Liver (tissue), 9 donors: ENCODE results near the gene BTN1A1. TPM values are rescaled to one million over a fixed set of nuclear protein-coding genes. Genes with fewer than 3 reads are reported as not detected.

Experiments
- DNase-seq: peaks from one replicate; pipeline ENCODE4 v3.0.0-alpha.2; 2017; ENCODE audit warnings: low spot score
- H3K27ac ChIP-seq, 2 donors: one replicate each; pipeline ENCODE4 v1.7.0; 2013; ENCODE audit warnings: inconsistent platforms in 2 of 2, low read length in 2 of 2, control low read depth in 1 of 2, low read depth in 1 of 2, mild to moderate bottlenecking in 1 of 2
- H3K27me3 ChIP-seq, 4 donors: one replicate each; pipeline versions ENCODE4 v1.6.1 to v1.7.0; 2013; ENCODE audit warnings: low read length in 3 of 4, inconsistent platforms in 1 of 4, mild to moderate bottlenecking in 1 of 4, moderate library complexity in 1 of 4; ENCODE audit not compliant: control insufficient read depth in 4 of 4, insufficient read depth in 4 of 4
- H3K36me3 ChIP-seq, 4 donors: one replicate each; pipeline versions ENCODE4 v1.6.1 to v1.7.0; 2013; ENCODE audit warnings: low read length in 3 of 4, mild to moderate bottlenecking in 3 of 4, low read depth in 1 of 4, moderate library complexity in 1 of 4; ENCODE audit not compliant: control insufficient read depth in 4 of 4, insufficient read depth in 3 of 4
- H3K4me1 ChIP-seq, 4 donors: one replicate each; pipeline versions ENCODE4 v1.6.1 to v1.7.0; 2013; ENCODE audit warnings: low read length in 3 of 4, mild to moderate bottlenecking in 3 of 4, moderate library complexity in 1 of 4; ENCODE audit not compliant: control insufficient read depth in 4 of 4, insufficient read depth in 4 of 4
- H3K4me3 ChIP-seq, 3 donors: one replicate each; pipeline versions ENCODE4 v1.6.1 to v1.7.0; 2013; ENCODE audit warnings: low read length in 3 of 3, control low read depth in 1 of 3, low read depth in 1 of 3, mild to moderate bottlenecking in 1 of 3
- H3K9ac ChIP-seq, 2 donors: one replicate each; pipeline ENCODE4 v1.7.0; 2013; ENCODE audit warnings: low read length in 2 of 2, mild to moderate bottlenecking in 2 of 2, moderate library complexity in 2 of 2, control low read depth in 1 of 2, low read depth in 1 of 2
- H3K9me3 ChIP-seq, 4 donors: one replicate each; pipeline versions ENCODE4 v1.6.1 to v1.7.0; 2013; ENCODE audit warnings: low read length in 3 of 4; ENCODE audit not compliant: control insufficient read depth in 4 of 4
- ATF3 ChIP-seq: IDR thresholded peaks from 2 replicates; pipeline ENCODE4 v1.6.1; 2016; ENCODE audit warnings: antibody characterized with exemption
- CTCF ChIP-seq: fragments of 150-350 bp; IDR thresholded peaks from 2 replicates; pipeline ENCODE4 v1.5.1; 2017; ENCODE audit warnings: improper control_type of control experiment, low read depth, low read length; ENCODE audit not compliant: missing input control
- EGR1 ChIP-seq, 2 donors: IDR thresholded peaks; 2 replicates each; pipeline ENCODE4 v1.6.1; 2016 to 2018; ENCODE audit warnings: antibody characterized with exemption in 2 of 2, low read depth in 2 of 2
- FOXA1 ChIP-seq: IDR thresholded peaks from 2 replicates; pipeline ENCODE4 v1.6.1; 2016; ENCODE audit warnings: antibody characterized with exemption
- FOXA2 ChIP-seq: IDR thresholded peaks from 2 replicates; pipeline ENCODE4 v1.6.1; 2016; ENCODE audit warnings: antibody characterized with exemption
- GABPA ChIP-seq, 2 donors: IDR thresholded peaks in 1 of 2; conservative IDR thresholded peaks in 1 of 2; 2 replicates each; pipeline ENCODE4 v1.6.1; 2016; ENCODE audit warnings: antibody characterized with exemption in 2 of 2, mild to moderate bottlenecking in 1 of 2, moderate library complexity in 1 of 2
- HNF4G ChIP-seq: IDR thresholded peaks from 2 replicates; pipeline ENCODE4 v1.6.1; 2016; ENCODE audit warnings: antibody characterized with exemption
- JUND ChIP-seq, 2 donors: IDR thresholded peaks; 2 replicates each; pipeline ENCODE4 v1.6.1; 2016; ENCODE audit warnings: antibody characterized with exemption in 2 of 2
- MAX ChIP-seq: IDR thresholded peaks from 2 replicates; pipeline ENCODE4 v1.6.1; 2016; ENCODE audit warnings: antibody characterized with exemption
- NR2F2 ChIP-seq: IDR thresholded peaks from 2 replicates; pipeline ENCODE4 v1.6.1; 2016; ENCODE audit warnings: antibody characterized with exemption
- RAD21 ChIP-seq, 2 donors: IDR thresholded peaks; 2 replicates each; pipeline ENCODE4 v1.6.1; 2016; ENCODE audit warnings: antibody characterized with exemption in 2 of 2, mild to moderate bottlenecking in 2 of 2
- RXRA ChIP-seq, 2 donors: IDR thresholded peaks; 2 replicates each; pipeline ENCODE4 v1.6.1; 2017 to 2018; ENCODE audit warnings: antibody characterized with exemption in 2 of 2, mild to moderate bottlenecking in 1 of 2
- SP1 ChIP-seq: IDR thresholded peaks from 2 replicates; pipeline ENCODE4 v1.6.1; 2018; ENCODE audit warnings: antibody characterized with exemption, mild to moderate bottlenecking
- TAF1 ChIP-seq: conservative IDR thresholded peaks from 2 replicates; pipeline ENCODE4 v1.6.1; 2016; ENCODE audit warnings: antibody characterized with exemption, mild to moderate bottlenecking
- YY1 ChIP-seq: IDR thresholded peaks from 2 replicates; pipeline ENCODE4 v1.6.1; 2016; ENCODE audit warnings: antibody characterized with exemption, mild to moderate bottlenecking
- WGBS: extraction: QIAGEN DNeasy Blood & Tissue Kit; methylation state at CpG from one replicate; pipeline ENCODE4 v1.1.7; 2013; 5-methylcytosine and 5-hydroxymethylcytosine counted together
- polyA plus RNA-seq, 2 donors: library from polyadenylated mRNA; stranded (reverse) in 1 of 2; unstranded in 1 of 2; fragments of 200-250 nt in 1 of 2; fragments of >200 nt in 1 of 2; fragmentation: Nextera tagmentation in 1 of 2; extraction: Ambion mirVana in 1 of 2; gene quantifications; one replicate each; pipeline versions ENCODE4 v1.2.1 to v1.2.3, GENCODE V29; 2013 to 2015
- total RNA-seq, 2 donors: library from RNA; depleted of rRNA; stranded (reverse); fragments of >200 nt; gene quantifications; one replicate each; pipeline ENCODE4 v1.2.3, GENCODE V29; 2014
- TF ChIP-seq, protein P1 (sequence below): IDR thresholded peaks from 2 replicates; pipeline ENCODE4 v1.6.1; 2016; ENCODE audit warnings: antibody characterized with exemption
- donor health status: healthy.
- donor health status: healthy.
- donor health status: healthy.
- donor health status: healthy.
- donor health status: healthy.

Gene BTN1A1
- total and polyA plus RNA-seq, 4 donors: 0.06 TPM; not detected in 3

DNA sequence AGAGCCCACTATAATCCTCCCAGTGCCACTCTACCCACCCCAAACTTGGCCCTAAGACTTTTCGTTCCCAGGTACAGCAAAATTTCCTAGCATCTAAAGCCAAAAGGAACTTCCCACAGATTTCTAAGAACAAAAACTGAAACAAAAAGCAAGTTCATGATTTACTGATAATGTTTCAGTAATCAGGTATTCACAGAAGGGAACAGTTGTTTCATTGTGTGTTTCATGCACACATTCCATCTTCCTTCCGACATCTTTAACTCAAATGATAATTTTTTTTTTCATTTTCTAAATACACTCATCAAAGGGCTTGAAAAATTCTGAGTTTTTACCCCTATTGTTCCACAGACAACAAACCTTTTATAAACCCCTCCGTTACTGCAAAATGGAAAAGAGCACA, 6.0 kb upstream of the BTN1A1 start:
- Histone ChIP-seq H3K27me3 (no peaks in the 10 kb centered on the region), H3K36me3 (no peaks in the 10 kb centered on the region), H3K4me3 (no peak overlapping the region), H3K9me3 (no peaks in the 10 kb centered on the region), H3K4me1 (no peaks in the 10 kb centered on the region), H3K27ac (no peak overlapping the region), H3K9ac (no peak overlapping the region)
- no peak for DNase-seq
- WGBS: 82% methylated on average over 3 of the region's 3 CpGs
- TF ChIP-seq ATF3 (no peak), YY1 (no peak), SP1 (no peak), FOXA1 (no peak), NR2F2 (no peak), JUND (IDR thresholded peaks at IDR 0.05) (no peak), TAF1 (no peak), EGR1 (IDR thresholded peaks at IDR 0.05; ENCODE audit: low read depth in 2 of 2) (no peak), HNF4G (no peak), CTCF (no peak), RAD21 (IDR thresholded peaks at IDR 0.05) (no peak)

GRCh38 chr6:26495281-26495680, 4.8 kb upstream of the BTN1A1 start:
- WGBS: 36% methylated on average over 1 of the region's 1 CpG
- TF ChIP-seq RAD21 (IDR thresholded peaks at IDR 0.05) (no peak), GABPA (IDR thresholded peaks at IDR 0.05 in 1 of 2, conservative IDR thresholded peaks at IDR 0.05 in 1 of 2) (no peak), CTCF (no peak), JUND (IDR thresholded peaks at IDR 0.05) (no peak), FOXA2 (no peak), MAX (no peak), RXRA (IDR thresholded peaks at IDR 0.05) (no peak), YY1 (no peak), TAF1 (no peak), FOXA1 (no peak), SP1 (no peak), EGR1 (IDR thresholded peaks at IDR 0.05; ENCODE audit: low read depth in 2 of 2) (no peak)
- TF ChIP-seq, protein P1, sequence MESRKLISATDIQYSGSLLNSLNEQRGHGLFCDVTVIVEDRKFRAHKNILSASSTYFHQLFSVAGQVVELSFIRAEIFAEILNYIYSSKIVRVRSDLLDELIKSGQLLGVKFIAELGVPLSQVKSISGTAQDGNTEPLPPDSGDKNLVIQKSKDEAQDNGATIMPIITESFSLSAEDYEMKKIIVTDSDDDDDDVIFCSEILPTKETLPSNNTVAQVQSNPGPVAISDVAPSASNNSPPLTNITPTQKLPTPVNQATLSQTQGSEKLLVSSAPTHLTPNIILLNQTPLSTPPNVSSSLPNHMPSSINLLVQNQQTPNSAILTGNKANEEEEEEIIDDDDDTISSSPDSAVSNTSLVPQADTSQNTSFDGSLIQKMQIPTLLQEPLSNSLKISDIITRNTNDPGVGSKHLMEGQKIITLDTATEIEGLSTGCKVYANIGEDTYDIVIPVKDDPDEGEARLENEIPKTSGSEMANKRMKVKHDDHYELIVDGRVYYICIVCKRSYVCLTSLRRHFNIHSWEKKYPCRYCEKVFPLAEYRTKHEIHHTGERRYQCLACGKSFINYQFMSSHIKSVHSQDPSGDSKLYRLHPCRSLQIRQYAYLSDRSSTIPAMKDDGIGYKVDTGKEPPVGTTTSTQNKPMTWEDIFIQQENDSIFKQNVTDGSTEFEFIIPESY: no peak
- Histone ChIP-seq H3K9ac (no peak overlapping the region), H3K36me3 (no peaks in the 10 kb centered on the region), H3K4me1 (no peaks in the 10 kb centered on the region), H3K27me3 (no peaks in the 10 kb centered on the region), H3K4me3 (no peak overlapping the region), H3K27ac (no peak overlapping the region), H3K9me3 (no peaks in the 10 kb centered on the region)
- DNase-seq: no peak
